ENCODE measurements around the gene HSD3B2. TPM values are rescaled to one million over a fixed set of nuclear protein-coding genes. Genes with fewer than 3 reads are reported as not detected.

The HSD3B2 gene
- total and polyA plus RNA-seq, 2 donors (not counting 3 experiments of a cell fraction or from before 2014, with no cell fraction given) = not detected

DNA sequence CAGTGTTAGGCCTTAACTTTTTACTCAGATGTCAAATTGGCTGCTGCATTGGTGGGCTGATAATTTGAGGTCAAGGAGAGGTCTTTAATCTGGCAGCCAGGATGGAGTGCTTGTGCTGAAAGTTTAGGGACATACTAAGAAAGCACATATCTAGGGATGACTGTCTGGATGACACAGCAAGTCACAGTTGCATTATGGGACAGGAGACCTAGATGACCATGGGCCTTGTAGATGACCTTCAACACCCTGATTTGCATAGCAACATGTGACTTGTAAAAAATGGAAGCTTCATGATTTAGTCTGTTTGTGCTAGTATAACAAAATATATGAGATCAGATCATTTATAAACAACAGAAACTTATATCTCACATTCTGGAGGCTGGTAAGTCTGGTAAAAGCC, 18.0 kb upstream of the HSD3B2 start:
- BruUV-seq (replicated peaks) = no TSS peak

More for the DNA sequence above, 18.0 kb upstream of the HSD3B2 start:
- H3K4me2 ChIP-seq (ENCODE audit: insufficient read depth, low read length) = no peak overlapping the region
- intact Hi-C loops (cut with micrococcal nuclease) (no loop called here), dilution Hi-C loops (cut with MboI; ENCODE audit: extremely low pct_ligation_motif_present, low sequenced_read_pairs) (no loop called here)
- H3K27ac ChIP-seq (ENCODE audit: insufficient read depth, low read depth, low read length) = no peak overlapping the region
- DNase-seq (ENCODE audit: low read depth, low spot score) (no peak), FAIRE-seq (no peak)
- no peak overlapping the region for H2AFZ ChIP-seq (ENCODE audit: low read depth, low read length)
- H3K9me1 ChIP-seq (replicated peaks; ENCODE audit: control insufficient read depth, extremely low read depth, insufficient read depth, low read length) = no peaks in the 10 kb centered on the region
- TF ChIP-seq POLR2AphosphoS5 (IDR thresholded peaks at IDR 0.05; ENCODE audit: insufficient read depth, low read depth, low read length) (no peak), JUN (IDR thresholded peaks at IDR 0.05; ENCODE audit: borderline replicate concordance, insufficient read depth, insufficient read length, low read depth) (no peak), EZH2 (IDR thresholded peaks at IDR 0.05; ENCODE audit: borderline replicate concordance, low read depth, low read length, severe bottlenecking) (no peak), MYC (IDR thresholded peaks at IDR 0.05; ENCODE audit: low read depth, low read length) (no peak), GATA2 (IDR thresholded peaks at IDR 0.05; ENCODE audit: insufficient read depth, insufficient read length, low read depth, low read length) (no peak), FOS (IDR thresholded peaks at IDR 0.05; ENCODE audit: borderline replicate concordance, insufficient read depth, low read length) (no peak), POLR2A (IDR thresholded peaks at IDR 0.05; ENCODE audit: low read depth, low read length) (no peak)
- TF ChIP-seq, protein P1, sequence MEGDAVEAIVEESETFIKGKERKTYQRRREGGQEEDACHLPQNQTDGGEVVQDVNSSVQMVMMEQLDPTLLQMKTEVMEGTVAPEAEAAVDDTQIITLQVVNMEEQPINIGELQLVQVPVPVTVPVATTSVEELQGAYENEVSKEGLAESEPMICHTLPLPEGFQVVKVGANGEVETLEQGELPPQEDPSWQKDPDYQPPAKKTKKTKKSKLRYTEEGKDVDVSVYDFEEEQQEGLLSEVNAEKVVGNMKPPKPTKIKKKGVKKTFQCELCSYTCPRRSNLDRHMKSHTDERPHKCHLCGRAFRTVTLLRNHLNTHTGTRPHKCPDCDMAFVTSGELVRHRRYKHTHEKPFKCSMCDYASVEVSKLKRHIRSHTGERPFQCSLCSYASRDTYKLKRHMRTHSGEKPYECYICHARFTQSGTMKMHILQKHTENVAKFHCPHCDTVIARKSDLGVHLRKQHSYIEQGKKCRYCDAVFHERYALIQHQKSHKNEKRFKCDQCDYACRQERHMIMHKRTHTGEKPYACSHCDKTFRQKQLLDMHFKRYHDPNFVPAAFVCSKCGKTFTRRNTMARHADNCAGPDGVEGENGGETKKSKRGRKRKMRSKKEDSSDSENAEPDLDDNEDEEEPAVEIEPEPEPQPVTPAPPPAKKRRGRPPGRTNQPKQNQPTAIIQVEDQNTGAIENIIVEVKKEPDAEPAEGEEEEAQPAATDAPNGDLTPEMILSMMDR (IDR thresholded peaks at IDR 0.05; ENCODE audit: extremely low read depth in 1 of 2, insufficient read depth in 1 of 2, low read depth in 1 of 2, low read length in 2 of 2) = no peak
- TF ChIP-seq, protein P2, sequence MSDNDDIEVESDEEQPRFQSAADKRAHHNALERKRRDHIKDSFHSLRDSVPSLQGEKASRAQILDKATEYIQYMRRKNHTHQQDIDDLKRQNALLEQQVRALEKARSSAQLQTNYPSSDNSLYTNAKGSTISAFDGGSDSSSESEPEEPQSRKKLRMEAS (IDR thresholded peaks at IDR 0.05; ENCODE audit: insufficient read depth, insufficient read length) = no peak
- H3K27me3 ChIP-seq (ENCODE audit: control insufficient read depth in 2 of 2, insufficient read depth in 2 of 2, low read length in 2 of 2) = no peaks in the 10 kb centered on the region
- ChIA-PET CTCF (no interaction called here), POLR2A (no interaction called here)
- H3K4me1 ChIP-seq (ENCODE audit: control insufficient read depth, extremely low read depth, insufficient read depth, low read length) = no peaks in the 10 kb centered on the region
- no peaks in the 10 kb centered on the region for H3K36me3 ChIP-seq (ENCODE audit: control insufficient read depth in 2 of 2, extremely low read depth in 1 of 2, insufficient read depth in 2 of 2, low read length in 2 of 2)
- H3K4me3 ChIP-seq (replicated peaks in 1 of 3; ENCODE audit: insufficient read depth in 1 of 3, low read depth in 1 of 3, low read length in 3 of 3) = no peak overlapping the region
- no peak overlapping the region for H3K9ac ChIP-seq (replicated peaks; ENCODE audit: extremely low read depth, insufficient read depth, low read length)
- no peaks in the 10 kb centered on the region for H3K9me3 ChIP-seq (replicated peaks; ENCODE audit: control insufficient read depth, insufficient read depth, low read length)
- no peaks in the 10 kb centered on the region for H3K79me2 ChIP-seq (ENCODE audit: control insufficient read depth, insufficient read depth, low read length)
- no peaks in the 10 kb centered on the region for H4K20me1 ChIP-seq (replicated peaks; ENCODE audit: control insufficient read depth, extremely low read depth, insufficient read depth, low read length)

All from endothelial cell of umbilical vein (primary cell).